ENCODE data around the gene GRIK5. TPM values are rescaled to one million over a fixed set of nuclear protein-coding genes. Genes with fewer than 3 reads are reported as not detected.
"Not testable (repeated sequence)": the region's sequence is repeated elsewhere in the genome, so short reads cannot be mapped to it uniquely, and the experiment has no call there.

The GRIK5 gene
- total RNA-seq, 1 donor from 2014 or later = 2.9 TPM

DNA sequence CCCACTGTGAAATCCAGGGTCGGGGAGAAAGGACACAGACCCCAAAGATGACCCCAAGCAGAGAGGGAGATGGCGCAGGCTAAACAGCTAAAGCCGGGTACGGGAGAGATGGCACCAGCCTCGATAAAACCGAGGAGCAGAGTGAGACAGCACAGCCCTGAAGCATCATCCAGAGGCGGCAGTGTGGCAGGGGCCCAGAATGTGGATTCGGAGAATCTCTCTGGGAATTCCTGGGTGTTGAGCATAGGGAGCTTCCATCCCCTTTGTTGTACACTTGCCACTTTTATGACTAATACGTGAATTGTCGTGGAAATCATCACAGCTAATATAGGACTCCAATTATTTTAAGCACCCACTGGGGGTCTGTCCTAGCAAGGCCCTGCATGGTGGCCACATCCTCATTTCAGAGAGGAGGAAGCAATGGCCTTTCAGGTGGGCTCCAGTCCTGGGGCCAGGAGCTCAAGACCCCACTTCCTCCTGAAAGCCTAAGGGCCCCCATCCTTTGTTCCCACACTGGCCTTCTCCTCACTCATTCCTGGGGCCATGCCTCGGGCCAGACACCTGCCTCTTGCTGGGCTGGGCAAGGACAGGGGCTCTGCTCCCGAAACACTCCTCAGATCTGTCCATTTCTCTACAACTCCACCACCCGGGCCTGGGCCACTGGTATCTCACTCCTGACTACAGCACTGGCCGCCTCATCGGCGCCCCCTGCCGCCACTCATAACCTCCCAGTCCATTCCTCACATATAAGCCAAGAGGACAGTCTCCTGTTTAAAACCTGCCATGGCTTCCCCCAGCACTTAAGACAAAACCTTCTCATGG is 46.7 kb downstream of the GRIK5 start:
- intact Hi-C loops (cut with micrococcal nuclease) = no loop called here

DNA sequence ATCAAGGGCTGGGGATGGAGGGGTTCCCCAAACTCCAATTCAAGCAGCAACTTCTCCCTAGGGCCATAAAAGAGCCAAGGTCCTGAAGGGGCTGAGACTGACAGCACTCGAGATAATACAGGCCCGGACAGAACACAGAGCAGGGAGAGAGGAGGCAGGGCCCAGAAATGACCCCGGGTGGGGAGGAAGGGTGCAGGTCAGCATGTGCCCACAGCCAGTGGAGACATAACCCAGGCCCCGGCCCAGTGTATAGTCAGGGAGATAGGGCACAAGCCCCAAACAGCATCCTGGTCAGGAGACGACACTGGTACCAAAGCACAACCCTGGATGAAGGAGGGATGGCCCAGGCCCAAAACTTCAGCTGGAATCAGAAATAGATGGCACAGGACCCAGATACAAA is 47.4 kb downstream of the GRIK5 start:
- intact Hi-C loops (cut with micrococcal nuclease) = no loop called here

DNA sequence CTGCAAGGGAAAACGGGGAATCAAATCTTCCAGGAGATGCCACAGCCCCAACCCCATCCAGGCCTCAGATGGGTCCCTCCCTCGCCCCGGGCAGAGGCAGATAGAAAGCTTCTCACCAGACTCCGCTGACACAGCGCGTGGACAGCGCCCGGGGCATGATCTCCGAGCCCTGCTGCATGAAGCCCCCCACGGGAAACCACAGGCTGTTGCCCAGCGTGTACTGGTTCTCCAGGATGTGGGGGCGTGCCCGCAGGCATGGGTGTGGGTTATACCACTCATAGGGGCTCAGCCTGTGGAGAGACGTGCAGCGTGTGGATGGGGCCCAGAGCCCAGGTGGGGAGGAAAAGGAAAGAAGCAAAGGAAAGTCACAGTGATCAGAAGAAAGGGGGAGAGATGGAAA is 48.8 kb downstream of the GRIK5 start:
- intact Hi-C loops (cut with micrococcal nuclease) = no loop called here

DNA sequence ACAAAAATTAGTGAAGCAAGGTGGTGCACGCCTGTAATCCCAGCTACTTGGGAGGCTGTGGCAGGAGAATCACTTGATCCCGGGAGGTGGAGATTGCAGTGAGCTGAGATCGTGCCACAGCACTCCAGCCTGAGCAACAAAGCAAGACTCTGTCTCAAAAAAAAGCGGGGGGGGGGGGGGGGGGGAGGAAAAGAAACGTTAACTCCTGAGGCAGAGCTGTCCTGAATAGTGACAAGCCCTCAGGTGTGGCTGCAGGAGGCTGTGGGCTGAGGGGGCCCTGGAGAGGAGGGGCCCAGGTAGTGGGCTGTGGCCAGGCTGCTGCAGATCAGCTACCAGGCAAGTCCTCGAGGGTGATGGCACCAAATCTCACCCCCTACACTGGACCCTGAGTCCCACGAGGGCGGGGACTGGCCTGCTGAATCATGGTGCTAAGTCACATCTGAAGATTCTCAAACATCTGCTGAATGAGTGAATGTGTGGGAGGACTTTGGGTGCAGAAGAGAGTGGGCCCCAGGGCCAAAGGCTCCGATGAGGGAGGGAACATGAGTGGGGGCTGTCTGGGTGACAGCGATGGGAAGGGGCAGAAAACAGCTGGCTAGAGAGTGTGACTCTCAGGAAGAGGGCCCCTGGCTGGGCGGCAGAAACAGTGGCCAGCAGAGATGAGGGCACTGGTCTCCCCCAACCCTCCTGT is 51.4 kb downstream of the GRIK5 start:
- intact Hi-C loops (cut with micrococcal nuclease) = no loop called here

DNA sequence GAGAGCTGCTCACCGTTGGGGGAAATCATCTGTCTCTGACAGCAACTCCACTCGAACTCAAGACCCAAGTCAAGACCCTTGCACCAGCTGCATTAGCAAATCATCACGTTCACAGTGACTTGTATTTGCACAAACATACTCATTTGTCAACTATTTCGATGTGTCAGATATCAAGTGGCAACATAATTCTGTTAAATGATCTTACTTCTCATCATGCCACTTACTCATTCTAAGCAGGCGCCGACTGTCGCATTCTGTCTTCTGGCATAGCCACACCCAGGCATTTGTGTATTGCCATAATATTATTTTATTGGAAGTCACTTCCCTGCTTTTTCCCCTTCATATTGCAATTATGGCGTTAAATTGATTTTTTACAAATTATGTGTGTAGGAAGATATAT is 53.0 kb downstream of the GRIK5 start:
- intact Hi-C loops (cut with micrococcal nuclease) = no loop called here

DNA sequence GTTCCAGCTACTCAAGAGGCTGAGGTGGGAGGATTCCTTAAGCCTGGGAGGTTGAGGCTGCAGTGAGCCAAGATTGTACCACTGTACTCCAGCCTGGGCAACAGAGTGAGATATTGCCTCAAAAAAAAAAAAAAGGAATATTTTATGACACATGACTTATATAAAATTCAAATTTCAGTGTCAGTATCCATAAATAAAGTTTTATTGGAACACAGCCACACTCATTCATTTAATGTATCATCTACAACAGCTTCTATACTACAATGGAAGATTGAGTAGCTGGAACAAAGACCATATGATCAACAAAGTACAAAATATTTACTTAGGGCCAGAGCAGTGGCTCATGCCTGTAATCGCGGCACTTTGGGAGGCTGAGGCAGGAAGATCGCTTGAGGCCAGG is 57.3 kb downstream of the GRIK5 start:
- intact Hi-C loops (cut with micrococcal nuclease) = not testable (repeated sequence)

DNA sequence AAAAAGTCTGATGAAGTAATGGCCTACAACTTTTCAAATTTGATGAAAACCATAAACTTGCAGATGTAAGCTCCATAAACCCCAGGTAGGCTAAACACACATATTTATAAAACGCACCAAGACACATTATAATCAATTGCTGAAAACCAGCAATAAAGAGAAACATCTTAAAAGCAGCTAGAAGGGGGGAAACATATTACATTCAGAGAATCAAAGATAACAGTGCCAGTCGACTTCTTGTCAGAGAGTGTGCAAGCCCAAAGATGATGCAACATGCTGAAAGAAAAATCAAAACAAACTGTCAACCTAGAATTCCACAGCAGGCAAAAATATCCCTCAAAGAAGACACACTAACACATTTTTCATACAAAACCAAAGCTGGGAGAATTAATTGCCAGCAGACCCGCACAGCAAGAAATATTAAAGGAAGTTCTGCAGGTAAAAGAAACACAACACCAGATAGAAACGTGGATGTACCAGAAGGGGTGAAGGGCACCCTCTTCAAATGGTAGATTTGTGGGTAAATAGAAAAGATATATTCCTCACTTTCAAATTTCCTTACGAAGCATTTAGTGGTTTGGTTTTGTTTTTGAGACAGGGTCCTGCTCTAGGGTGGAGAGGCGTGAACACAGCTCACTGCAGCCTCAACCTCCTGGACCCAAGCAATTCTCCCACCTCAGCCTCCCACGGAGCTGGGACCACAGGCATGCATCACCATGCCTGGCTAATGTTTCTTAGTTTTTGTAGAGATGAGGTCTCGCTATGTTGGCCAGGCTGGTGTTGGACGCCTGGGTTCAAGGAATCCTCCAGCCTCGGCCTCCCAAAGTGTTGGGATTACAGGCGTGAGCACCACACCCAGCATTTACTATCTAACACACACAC is 59.5 kb downstream of the GRIK5 start:
- intact Hi-C loops (cut with micrococcal nuclease) = no loop called here

DNA sequence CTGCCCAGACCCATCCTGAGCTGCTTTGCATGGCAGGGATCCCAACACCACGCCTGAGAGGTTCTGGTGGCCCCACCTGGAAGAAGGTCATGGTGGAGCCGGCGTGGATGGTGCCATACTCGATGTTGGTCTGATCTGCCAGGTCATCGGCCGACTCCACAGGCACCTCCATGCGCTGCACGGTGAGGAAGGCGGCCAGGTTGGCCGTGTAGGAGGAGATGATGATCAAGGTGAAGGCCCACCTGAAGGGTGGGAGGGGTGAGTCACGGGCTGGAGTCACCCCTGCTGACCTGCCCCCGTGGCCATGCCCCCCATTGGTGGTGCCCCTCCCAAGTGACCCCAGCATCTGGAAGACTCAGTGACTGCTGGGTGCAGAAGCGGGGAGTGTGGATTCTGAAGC is 63.4 kb downstream of the GRIK5 start:
- intact Hi-C loops (cut with micrococcal nuclease) = no loop called here

DNA sequence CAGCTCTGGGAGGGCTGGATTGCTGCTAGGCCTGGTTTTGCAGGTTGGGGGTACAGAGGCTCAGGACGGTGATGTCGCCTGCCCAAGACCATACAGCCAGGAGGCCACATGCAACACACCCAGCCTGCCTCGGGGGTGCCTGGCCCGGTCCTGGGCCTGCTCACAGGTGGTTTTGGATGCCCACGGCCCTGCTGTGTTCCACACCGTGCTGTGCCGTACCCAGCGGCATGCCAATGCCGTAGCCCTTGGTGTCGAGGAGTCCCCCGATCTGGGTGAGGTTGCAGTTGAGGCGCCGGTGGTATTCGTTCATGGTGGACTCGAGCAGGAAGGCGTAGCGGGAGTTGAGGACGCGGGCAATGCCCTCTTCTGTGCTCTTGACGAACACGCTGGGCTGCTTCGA is 64.5 kb downstream of the GRIK5 start:
- intact Hi-C loops (cut with micrococcal nuclease) = no loop called here

DNA sequence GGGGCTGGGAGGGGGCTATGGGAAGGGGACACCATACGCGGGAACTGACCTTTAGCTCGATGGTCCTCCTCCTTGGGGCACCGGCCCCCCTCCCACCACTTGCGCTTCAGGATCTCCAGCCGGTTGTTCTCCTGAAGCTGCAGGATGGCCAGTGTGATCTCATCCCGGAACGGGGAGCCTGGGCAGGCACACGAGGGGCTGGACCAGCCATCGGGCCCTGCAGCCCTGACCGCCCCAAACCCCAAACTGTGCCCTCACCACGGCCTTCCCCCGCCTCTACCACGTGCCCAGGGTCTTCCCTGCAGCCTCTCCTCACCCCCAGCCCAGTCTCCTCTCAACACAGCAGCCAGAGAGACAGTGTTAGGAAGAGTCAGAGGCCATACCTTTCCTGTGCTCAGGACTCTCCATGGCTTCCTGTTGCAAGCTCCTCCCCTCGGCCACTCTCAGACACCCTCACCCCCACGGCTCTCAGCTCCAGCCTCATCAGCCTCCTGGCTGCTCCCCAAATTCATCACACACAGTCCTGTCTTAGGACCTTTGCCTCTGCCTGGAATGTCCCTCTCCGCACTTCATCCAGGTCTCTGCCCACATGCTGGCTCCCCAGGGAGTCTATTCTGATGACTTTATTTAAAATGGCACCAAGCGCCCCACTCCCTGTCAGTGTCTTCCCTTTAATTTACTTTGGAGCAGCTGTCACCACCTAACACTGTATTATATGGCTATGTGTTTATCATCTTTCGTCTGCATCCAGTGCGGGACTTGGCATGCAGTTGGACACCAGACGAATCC is 66.3 kb downstream of the GRIK5 start:
- intact Hi-C loops (cut with micrococcal nuclease) = no loop called here

DNA sequence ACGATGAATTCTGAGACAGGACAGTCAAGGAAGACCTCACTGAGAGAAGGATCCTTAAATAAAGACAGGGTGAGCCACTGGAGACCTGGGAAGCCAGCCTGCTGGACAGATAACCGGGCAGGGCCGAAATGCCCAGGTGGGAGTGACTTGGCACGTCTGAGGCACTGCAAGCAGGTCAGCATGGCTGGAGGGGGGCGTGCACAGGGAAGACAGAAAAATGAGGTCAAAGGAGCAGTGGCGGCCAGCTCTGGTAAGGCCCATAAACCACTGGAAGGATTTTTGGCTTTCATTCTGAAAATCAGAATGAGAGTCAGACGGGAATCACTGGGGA is 70.2 kb downstream of the GRIK5 start:
- intact Hi-C loops (cut with micrococcal nuclease) = no loop called here

DNA sequence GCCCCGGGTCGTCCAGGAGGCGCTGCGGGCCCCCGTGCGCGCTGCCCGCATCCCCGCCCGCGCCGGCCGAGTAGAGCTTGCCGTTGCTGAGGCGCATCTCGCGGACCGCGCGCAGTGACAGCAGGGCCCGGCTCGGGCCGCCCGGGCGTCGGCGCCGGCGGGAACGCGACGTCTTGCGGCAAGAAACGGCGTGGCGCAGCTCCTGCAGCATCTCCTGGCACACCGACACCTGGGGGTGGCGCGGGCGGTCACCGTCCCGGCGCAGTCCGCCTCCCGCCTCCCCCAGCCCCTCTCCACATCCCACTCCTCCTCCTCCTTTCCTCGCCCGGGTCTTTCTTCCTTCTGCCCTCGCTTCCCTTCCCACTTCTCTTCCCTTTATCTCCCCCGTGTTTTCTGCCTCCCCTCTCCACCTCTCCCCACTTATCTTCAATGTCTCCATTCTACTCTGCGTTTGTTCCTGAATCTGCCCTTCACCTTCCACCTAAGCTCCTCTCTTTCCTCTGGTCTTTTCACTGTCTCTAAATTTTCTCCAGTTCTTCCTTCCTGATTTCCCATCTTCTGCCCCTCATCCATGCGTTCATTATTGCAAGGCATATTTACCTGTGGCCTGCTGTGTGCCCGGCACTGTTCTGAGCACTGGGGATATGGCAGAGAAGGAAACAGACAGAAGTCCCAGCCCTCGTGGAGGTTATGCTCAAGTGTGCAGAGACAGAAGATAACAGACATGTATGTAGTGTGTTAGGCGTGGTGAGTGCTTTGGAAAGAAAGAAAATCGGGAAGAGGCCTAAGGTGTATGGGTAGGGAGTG is 70.7 kb downstream of the GRIK5 start:
- intact Hi-C loops (cut with micrococcal nuclease) = no loop called here

DNA sequence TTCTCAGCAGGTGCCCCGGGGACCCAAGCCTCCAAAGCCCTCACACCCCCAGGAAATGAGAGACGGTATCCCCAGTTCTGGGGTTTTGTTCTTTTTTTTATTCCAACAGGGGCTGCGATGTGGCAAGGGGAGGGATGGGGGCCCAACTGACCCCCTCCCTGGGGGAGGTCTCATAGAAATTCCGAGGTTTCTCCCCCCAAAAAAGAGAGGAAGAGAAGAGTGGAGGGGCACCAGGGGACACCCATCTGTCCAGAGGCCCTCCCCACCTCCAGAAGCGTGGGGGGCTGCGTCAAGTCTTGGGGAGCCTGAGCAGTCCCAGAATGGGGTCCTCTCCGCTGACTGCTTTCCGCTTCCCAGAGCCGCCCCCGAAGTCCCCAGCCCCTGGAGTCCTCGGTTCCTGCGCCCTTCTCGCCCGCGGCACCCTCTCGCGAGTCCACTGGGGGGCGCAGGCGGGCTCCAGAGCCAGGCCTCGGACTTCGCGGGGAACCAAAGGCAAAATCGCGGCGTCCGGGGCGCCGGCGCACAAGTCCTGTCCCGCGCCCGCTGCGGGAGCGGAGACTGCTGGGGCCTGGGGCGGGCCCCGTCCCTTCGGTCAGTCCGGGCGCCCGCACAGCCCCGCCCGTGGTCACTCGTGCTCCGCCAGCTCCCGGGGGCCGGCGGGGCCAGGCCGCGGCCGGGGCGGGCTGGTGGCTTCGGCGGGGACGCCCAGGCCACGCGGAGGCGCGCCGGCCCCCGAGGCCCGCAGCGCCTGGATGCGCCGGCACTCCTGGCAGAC is 71.6 kb downstream of the GRIK5 start:
- intact Hi-C loops (cut with micrococcal nuclease) = no loop called here

DNA sequence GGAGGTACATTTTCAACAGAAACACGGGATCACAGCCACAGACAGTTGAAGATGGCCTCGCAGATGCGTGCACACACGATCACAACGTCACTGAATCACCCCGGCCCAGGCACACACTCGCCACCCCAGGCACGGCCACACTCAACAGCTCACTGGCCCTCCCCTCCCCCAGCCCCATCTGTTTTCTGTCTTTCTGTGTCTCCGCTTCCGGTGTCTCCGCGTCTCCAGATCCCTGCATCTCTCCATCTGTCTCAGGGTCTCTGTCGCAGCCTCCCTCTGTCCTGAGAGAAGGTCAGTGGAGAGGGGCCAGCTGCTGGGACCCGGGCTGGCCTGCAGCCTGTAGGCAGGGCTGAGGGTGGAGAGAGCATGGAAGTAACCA is 72.2 kb downstream of the GRIK5 start:
- intact Hi-C loops (cut with micrococcal nuclease) = no loop called here

DNA sequence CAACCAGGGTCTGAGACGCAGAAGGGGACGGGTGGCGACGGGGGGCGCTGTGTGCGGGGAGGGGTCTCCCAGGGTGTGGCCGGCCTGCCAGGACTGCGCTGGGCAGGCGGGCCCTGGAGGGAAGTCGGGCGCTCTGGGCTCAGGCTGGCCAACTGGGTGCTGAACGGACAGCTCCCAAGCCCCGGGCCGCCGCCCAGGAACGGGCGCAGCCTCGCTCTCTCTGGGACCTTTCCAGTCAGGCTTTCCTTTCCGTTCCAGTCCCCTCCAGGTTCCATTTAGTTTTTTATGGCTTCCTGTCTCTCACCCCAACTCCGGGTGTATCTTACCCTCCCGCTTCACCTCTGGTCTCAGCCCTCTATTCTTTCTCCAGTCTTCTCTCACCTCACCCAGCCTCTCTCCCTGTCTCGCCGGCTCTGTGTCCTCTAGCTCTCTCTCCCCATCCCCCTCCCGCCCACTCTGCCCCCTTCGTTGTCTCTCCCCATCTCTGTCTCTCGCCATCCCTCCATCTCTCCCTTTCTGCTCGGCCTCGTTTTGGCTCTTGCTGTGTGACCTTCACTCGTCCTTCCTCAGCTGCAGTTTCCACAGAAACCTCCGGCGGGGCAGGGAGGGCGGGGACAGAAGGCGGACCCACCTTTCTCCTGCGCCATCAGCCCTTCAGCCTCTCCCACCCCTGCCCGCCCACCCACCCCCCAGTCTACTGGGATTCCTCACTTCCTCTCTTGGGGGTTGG is 72.7 kb downstream of the GRIK5 start:
- intact Hi-C loops (cut with micrococcal nuclease) = no loop called here

DNA sequence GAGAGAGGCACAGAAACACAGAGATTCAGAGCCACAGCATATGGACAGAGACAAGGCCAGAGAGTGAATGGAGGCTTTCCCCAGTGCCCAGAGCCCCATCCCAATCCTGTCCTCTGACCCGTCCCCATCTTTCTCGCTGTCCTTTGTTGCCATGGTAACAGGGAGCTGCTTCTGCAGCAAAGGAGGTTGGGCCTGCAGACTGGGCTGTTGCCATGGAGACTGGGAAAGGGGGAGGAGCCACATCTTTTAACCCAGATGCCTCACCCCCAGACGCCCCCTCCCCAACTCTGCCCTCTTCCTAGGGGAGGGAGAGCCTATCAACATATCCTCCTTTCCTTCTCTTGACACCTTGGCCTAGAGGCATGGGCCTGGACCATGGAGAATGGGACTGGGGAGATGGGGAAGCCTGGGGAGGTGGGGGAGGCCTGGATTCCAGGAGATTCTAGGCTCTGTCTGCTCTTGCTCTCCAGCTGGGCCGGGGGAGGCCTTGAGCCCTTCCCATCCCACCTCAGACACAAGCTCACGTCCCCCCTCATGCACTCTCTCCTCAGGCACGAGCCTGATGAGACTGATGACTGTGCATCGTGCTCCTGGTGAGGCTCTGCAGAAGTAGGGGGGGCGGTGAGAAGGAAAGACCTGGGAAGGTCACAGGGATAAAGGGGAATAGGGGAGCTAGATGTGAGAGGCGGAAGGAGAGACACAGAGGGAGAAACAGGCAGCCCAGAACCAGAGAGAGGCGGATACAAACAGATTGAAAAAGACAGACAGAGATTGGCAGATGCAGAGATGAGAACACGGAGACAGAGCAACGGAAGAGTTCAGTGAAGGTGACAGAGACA is 73.8 kb downstream of the GRIK5 start:
- intact Hi-C loops (cut with micrococcal nuclease) = loop anchor here (2.0 kb wide), 1 partner anchor 37 kb away; the partner anchor contains the start of gene RABAC1

DNA sequence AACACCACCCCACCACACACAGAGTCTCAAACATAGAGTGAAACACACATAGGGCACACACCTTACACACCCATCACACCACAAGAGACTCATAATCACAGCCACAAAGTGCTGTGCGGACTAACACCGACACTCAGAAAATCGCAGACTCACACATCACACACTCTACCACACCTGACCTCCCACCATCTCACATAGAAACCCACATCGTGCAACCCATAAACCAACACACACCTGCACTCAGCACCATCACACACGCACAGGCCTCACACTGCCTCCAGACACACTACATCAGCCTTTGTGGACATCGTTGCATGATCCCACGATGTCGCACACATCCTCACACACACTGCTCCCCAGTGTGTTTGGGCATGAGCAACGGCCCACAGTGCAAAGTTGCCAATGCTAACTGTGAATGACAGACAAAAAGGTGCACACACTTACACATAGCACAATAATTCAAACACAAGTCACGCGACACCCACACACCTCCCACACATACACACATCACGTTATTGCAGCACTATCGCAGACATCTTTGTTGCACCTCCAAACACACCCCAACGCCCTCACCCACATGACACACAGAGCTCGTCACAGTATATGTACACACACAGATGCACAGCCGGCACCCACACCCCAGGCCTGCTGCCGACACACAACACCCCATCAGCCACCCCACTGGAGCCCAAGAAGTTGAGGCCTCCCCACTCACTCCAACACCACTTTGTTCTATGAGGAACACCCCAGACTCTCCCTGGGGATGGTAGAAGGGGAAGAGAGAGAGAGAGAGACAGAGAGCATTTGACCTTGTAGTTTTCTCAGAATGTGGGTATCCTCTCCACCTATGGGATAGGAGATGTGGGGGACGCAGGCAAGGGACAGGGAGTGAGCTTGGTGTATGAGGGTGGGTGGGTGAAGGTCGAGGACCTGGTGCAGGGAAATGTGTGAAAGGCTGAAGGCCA is 74.7 kb downstream of the GRIK5 start:
- intact Hi-C loops (cut with micrococcal nuclease) = loop anchor here (2.0 to 5.0 kb wide), 2 partner anchors 36 to 82 kb away; partner anchors contain the start of genes RABAC1 and ZNF574
